ENCODE results near the gene AGBL3.

The AGBL3 gene

GRCh38 chr7:135150072-135150782 lies 163.9 kb downstream of the AGBL3 start:
- no peak for DNase-seq

GRCh38 chr7:135151132-135151531 lies 164.8 kb downstream of the AGBL3 start:
- no peak for DNase-seq

- DNase-seq, result no peak
Observed at GRCh38 chr7:135151533-135151932, 165.2 kb downstream of the AGBL3 start.

- no peak for DNase-seq
Observed at GRCh38 chr7:135152442-135152841, 166.1 kb downstream of the AGBL3 start.

- no peak for DNase-seq
Observed at GRCh38 chr7:135154734-135155133, 168.4 kb downstream of the AGBL3 start.

GRCh38 chr7:135156290-135156689 lies 170.0 kb downstream of the AGBL3 start:
- no peak for DNase-seq

GRCh38 chr7:135158141-135158655 lies 171.9 kb downstream of the AGBL3 start:
- DNase-seq, result no peak

GRCh38 chr7:135158874-135159273 lies 172.6 kb downstream of the AGBL3 start:
- DNase-seq, result no peak

GRCh38 chr7:135159359-135160085 lies 173.2 kb downstream of the AGBL3 start:
- DNase-seq, result no peak

- peak; percentile 36 for DNase-seq
Observed at GRCh38 chr7:135160098-135160857, 174.0 kb downstream of the AGBL3 start.

- DNase-seq, result no peak
Observed at GRCh38 chr7:135160858-135161653, 174.7 kb downstream of the AGBL3 start.

- no peak for DNase-seq
Observed at GRCh38 chr7:135161669-135162068, 175.4 kb downstream of the AGBL3 start.

- DNase-seq, result no peak
Observed at GRCh38 chr7:135162382-135163001, 176.2 kb downstream of the AGBL3 start.

- no peak for DNase-seq
Observed at GRCh38 chr7:135164357-135165061, 178.2 kb downstream of the AGBL3 start.

- DNase-seq, result no peak
Observed at GRCh38 chr7:135165862-135166261, 179.6 kb downstream of the AGBL3 start.

- no peak for DNase-seq
Observed at GRCh38 chr7:135166338-135166990, 180.2 kb downstream of the AGBL3 start.

- no peak for DNase-seq
Observed at GRCh38 chr7:135167365-135167917, 181.1 kb downstream of the AGBL3 start.

- peak; percentile 26 for DNase-seq
Observed at GRCh38 chr7:135168001-135168400, 181.7 kb downstream of the AGBL3 start.

- no peak for DNase-seq
Observed at GRCh38 chr7:135168489-135169140, 182.3 kb downstream of the AGBL3 start.
